ENCODE measurements around the gene EXOC1.

GRCh38 chr4:55808186-55808585 lies 45.3 kb upstream of the EXOC1 start:
- no peak for TF ChIP-seq CTCF (conservative IDR thresholded peaks at IDR 0.05 in 1 of 2, IDR thresholded peaks at IDR 0.05 in 1 of 2; ENCODE audit: low read depth in 1 of 2, low read length in 2 of 2)
- TF ChIP-seq EZH2 (IDR thresholded peaks at IDR 0.05; ENCODE audit: low read length, missing control alignments), result no peak
